ENCODE results near the gene ODAD3. TPM values are rescaled to one million over a fixed set of nuclear protein-coding genes. Genes with fewer than 3 reads are reported as not detected.
"Not testable (repeated sequence)": the region's sequence is repeated elsewhere in the genome, so short reads cannot be mapped to it uniquely, and the experiment has no call there.

Gene ODAD3
- total RNA-seq, 1 experiment from 2014 or later: 0.14 TPM

- no peak for DNase-seq (ENCODE audit: low read depth)
Measured at GRCh38 chr19:11444059-11444458, 9.1 kb upstream of the ODAD3 start.

- no peak for DNase-seq (ENCODE audit: low read depth)
Measured at GRCh38 chr19:11437955-11438354, 3.0 kb upstream of the ODAD3 start.

- DNase-seq (ENCODE audit: low read depth): no peak
Measured at GRCh38 chr19:11435833-11436313, 952 bp upstream of the ODAD3 start.

GRCh38 chr19:11434703-11435056 is 241 bp downstream of the ODAD3 start:
- no peak for DNase-seq (ENCODE audit: low read depth)

- not testable (repeated sequence) for DNase-seq (ENCODE audit: low read depth)
Measured at GRCh38 chr19:11433526-11433925, 1.4 kb downstream of the ODAD3 start.

GRCh38 chr19:11426656-11427055 is 8.3 kb downstream of the ODAD3 start:
- DNase-seq (ENCODE audit: low read depth): no peak

- no peak for DNase-seq (ENCODE audit: low read depth)
Measured at GRCh38 chr19:11425719-11426457, 9.0 kb downstream of the ODAD3 start.

- no peak for DNase-seq (ENCODE audit: low read depth)
Measured at GRCh38 chr19:11423791-11424181, 11.1 kb downstream of the ODAD3 start.

GRCh38 chr19:11423164-11423790 is 11.6 kb downstream of the ODAD3 start:
- DNase-seq (ENCODE audit: low read depth): no peak

- DNase-seq (ENCODE audit: low read depth): no peak
Measured at GRCh38 chr19:11422163-11423065, 12.5 kb downstream of the ODAD3 start.

- no peak for DNase-seq (ENCODE audit: low read depth)
Measured at GRCh38 chr19:11421371-11422098, 13.4 kb downstream of the ODAD3 start.

GRCh38 chr19:11420429-11421370 is 14.2 kb downstream of the ODAD3 start:
- DNase-seq (ENCODE audit: low read depth): no peak

- no peak for DNase-seq (ENCODE audit: low read depth)
Measured at GRCh38 chr19:11418549-11419506, 16.1 kb downstream of the ODAD3 start, which contains the start of gene RGL3. RGL3 (minus strand) TSS chr19:11419314; CDS start chr19:11419278, 36 bp downstream.

- no peak for DNase-seq (ENCODE audit: low read depth)
Measured at GRCh38 chr19:11418094-11418548, 16.8 kb downstream of the ODAD3 start.

- DNase-seq (ENCODE audit: low read depth): no peak
Measured at GRCh38 chr19:11416346-11417052, 18.4 kb downstream of the ODAD3 start.

- no peak for DNase-seq (ENCODE audit: low read depth)
Measured at GRCh38 chr19:11414544-11414943, 20.4 kb downstream of the ODAD3 start.

GRCh38 chr19:11410682-11411081 is 24.2 kb downstream of the ODAD3 start:
- DNase-seq (ENCODE audit: low read depth): peak; percentile 63

GRCh38 chr19:11408591-11408990 is 26.3 kb downstream of the ODAD3 start:
- no peak for DNase-seq (ENCODE audit: low read depth)

All from HT1080 (cell line).